Endodermal cell (in vitro differentiated cells): ENCODE measurements around the gene PLXNA2. TPM values are rescaled to one million over a fixed set of nuclear protein-coding genes. Genes with fewer than 3 reads are reported as not detected.
A peak's percentile ranks its signal among the peaks of the same experiment; 100 is the strongest.

Experiments
- DNase-seq: peaks from one replicate; pipeline ENCODE4 v3.0.0-alpha.2; 2017
- H3K27ac ChIP-seq: 2 replicates; pipeline ENCODE4 v1.5.1; 2013; ENCODE audit warnings: mild to moderate bottlenecking, low read depth, low read length, moderate library complexity
- H3K27me3 ChIP-seq: 2 replicates; pipeline ENCODE4 v1.6.1; 2013; ENCODE audit warnings: mild to moderate bottlenecking, low read length, moderate library complexity; ENCODE audit not compliant: insufficient read depth, control insufficient read depth, poor library complexity, severe bottlenecking
- H3K36me3 ChIP-seq: 2 replicates; pipeline ENCODE4 v1.7.0; 2013; ENCODE audit warnings: mild to moderate bottlenecking, low read length, moderate library complexity; ENCODE audit not compliant: control insufficient read depth, insufficient read depth
- H3K4me1 ChIP-seq: one replicate; pipeline ENCODE4 v1.7.0; 2013; ENCODE audit warnings: low read length; ENCODE audit not compliant: control insufficient read depth, insufficient read depth
- H3K4me3 ChIP-seq: 2 replicates; pipeline ENCODE4 v1.5.1; 2013; ENCODE audit warnings: mild to moderate bottlenecking, low read length, moderate library complexity
- H3K9ac ChIP-seq: 2 replicates; pipeline ENCODE4 v1.6.1; 2013; ENCODE audit warnings: mild to moderate bottlenecking, low read length, moderate library complexity; ENCODE audit not compliant: poor library complexity, severe bottlenecking; ENCODE audit errors: extremely low read depth
- H3K9me3 ChIP-seq: 2 replicates; pipeline ENCODE4 v1.6.1; 2013; ENCODE audit warnings: mild to moderate bottlenecking, low read length, moderate library complexity; ENCODE audit not compliant: control insufficient read depth
- H3K27ac Mint-ChIP-seq: 2 replicates; pipeline ENCODE4 v1.8.0; 2020; ENCODE audit warnings: mixed read lengths
- H3K27me3 Mint-ChIP-seq: 2 replicates; pipeline ENCODE4 v1.8.0; 2021; ENCODE audit warnings: mild to moderate bottlenecking, mixed read lengths; ENCODE audit not compliant: insufficient read depth
- H3K36me3 Mint-ChIP-seq: 2 replicates; pipeline ENCODE4 v1.8.0; 2020; ENCODE audit warnings: low read depth, mixed read lengths
- H3K4me1 Mint-ChIP-seq: 2 replicates; pipeline ENCODE4 v1.8.0; 2020; ENCODE audit warnings: mixed read lengths
- H3K4me3 Mint-ChIP-seq: 2 replicates; pipeline ENCODE4 v1.8.0; 2020; ENCODE audit warnings: mild to moderate bottlenecking, moderate library complexity, mixed read lengths
- H3K9me3 Mint-ChIP-seq: 2 replicates; pipeline ENCODE4 v1.8.0; 2020; ENCODE audit warnings: mild to moderate bottlenecking, mixed read lengths
- CTCF ChIP-seq: fragments of 200-600 bp; sonication (generic); conservative IDR thresholded peaks from 2 replicates; pipeline ENCODE4 v1.5.0; 2021; ENCODE audit warnings: antibody characterized with exemption, mild to moderate bottlenecking
- WGBS, 2 experiments: methylation state at CpG; one replicate each; pipeline versions ENCODE4 v1.1.5 to v1.1.7; 2013; ENCODE audit warnings: missing lambda C conversion rate in 2 of 2, mixed read lengths in 1 of 2; ENCODE audit not compliant: insufficient coverage in 1 of 2, insufficient read length in 1 of 2; 5-methylcytosine and 5-hydroxymethylcytosine counted together
- total RNA-seq, 2 donors: library from RNA; stranded (reverse); fragmentation: NEBNext Ultra II Directional in 1 of 2; extraction: Animal tissue kit (Norgen Biotek cat#: 25700) in 1 of 2; gene quantifications; 2 replicates in 1 of 2; 3 replicates in 1 of 2; pipeline ENCODE4 v1.2.1, GENCODE V29; 2021

The PLXNA2 gene
- total RNA-seq, 2 donors from 2014 or later = 61.2 to 86.1 TPM

DNA sequence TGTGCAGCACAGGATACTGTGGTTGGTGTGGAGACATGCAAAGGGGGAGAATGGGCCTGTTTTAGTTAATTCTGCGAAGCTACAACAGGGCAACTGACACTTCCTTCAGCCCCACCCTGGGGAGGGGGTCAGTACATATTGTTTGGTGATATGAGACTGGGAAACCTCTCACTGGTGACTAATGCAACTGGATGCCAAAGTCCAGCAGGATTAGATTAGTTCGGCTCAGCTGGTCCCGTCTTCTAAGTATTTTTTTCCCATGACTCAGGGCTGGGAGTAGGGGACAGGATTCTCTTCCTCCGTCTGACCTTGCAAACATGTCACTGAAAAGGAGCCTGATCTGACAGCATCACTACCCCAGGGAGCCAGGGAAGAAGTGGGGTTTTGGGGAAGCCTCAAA lies 43.0 kb downstream of the PLXNA2 start:
- H3K9me3 Mint-ChIP-seq = no peaks in the 10 kb centered on the region
- H3K27ac Mint-ChIP-seq = no peak overlapping the region
- DNase-seq = no peak
- TF ChIP-seq CTCF = no peak
- H3K4me1 Mint-ChIP-seq = peaks cover 11% of the 10 kb centered on the region
- no peak overlapping the region for H3K4me3 Mint-ChIP-seq
- H3K36me3 ChIP-seq = peaks cover 95% of the 10 kb centered on the region
- H3K36me3 Mint-ChIP-seq = peaks cover 50% of the 10 kb centered on the region
- WGBS, 2 experiments = 33 to 89% methylated on average over 1 to 4 of the region's 4 CpGs
- no peak overlapping the region for H3K9ac ChIP-seq
- H3K27me3 Mint-ChIP-seq = no peaks in the 10 kb centered on the region
- H3K27ac ChIP-seq = peak overlapping the region; percentile 12
- H3K4me3 ChIP-seq = no peak overlapping the region
- H3K27me3 ChIP-seq = no peaks in the 10 kb centered on the region
- H3K4me1 ChIP-seq = peaks cover 4% of the 10 kb centered on the region
- no peaks in the 10 kb centered on the region for H3K9me3 ChIP-seq

- no peak overlapping the region for H3K9ac ChIP-seq
- H3K27ac ChIP-seq = no peak overlapping the region
- whole genome bisulfite sequencing, 2 experiments = 86 to 94% methylated on average over 1 to 2 of the region's 2 CpGs
- H3K4me1 ChIP-seq = peaks cover 4% of the 10 kb centered on the region
- no peaks in the 10 kb centered on the region for H3K27me3 ChIP-seq
- TF ChIP-seq CTCF = no peak
- no peak for DNase-seq
- H3K9me3 ChIP-seq = no peaks in the 10 kb centered on the region
- Mint-ChIP-seq H3K9me3 (no peaks in the 10 kb centered on the region), H3K27ac (no peak overlapping the region), H3K4me1 (peaks cover 11% of the 10 kb centered on the region), H3K4me3 (no peak overlapping the region), H3K36me3 (peaks cover 50% of the 10 kb centered on the region), H3K27me3 (no peaks in the 10 kb centered on the region)
- H3K36me3 ChIP-seq = peaks cover 95% of the 10 kb centered on the region
- H3K4me3 ChIP-seq = no peak overlapping the region
These were observed 44.1 kb downstream of the PLXNA2 start for GRCh38 chr1:208200116-208200515.

DNA sequence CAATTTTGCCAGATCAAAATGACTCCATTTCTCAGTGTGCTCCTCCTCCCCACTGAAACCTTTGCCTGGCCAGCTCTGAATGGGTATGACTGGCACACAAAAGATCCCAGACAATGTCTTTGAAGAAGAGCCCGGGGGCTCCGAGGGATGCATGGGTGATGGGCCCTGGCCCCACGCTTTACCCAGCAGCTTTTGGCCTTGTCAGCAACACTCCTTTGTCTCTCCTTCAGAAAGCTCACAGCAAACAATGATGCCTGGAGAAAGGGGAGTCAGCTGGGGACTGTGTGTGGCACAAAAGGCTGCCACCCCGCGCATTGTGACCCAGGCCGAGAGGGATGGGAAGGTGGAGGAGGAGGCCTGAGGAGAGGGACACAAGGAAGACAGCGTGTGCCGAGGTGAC lies 45.9 kb downstream of the PLXNA2 start:
- peaks cover 94% of the 10 kb centered on the region for H3K36me3 ChIP-seq
- H3K27ac ChIP-seq = peak overlapping the region; percentile 86
- H3K4me1 Mint-ChIP-seq = peaks cover 7% of the 10 kb centered on the region
- no peaks in the 10 kb centered on the region for H3K9me3 Mint-ChIP-seq
- H3K4me1 ChIP-seq = no peaks in the 10 kb centered on the region
- H3K27ac Mint-ChIP-seq = no peak overlapping the region
- no peaks in the 10 kb centered on the region for H3K27me3 Mint-ChIP-seq
- H3K27me3 ChIP-seq = no peaks in the 10 kb centered on the region
- WGBS, 2 experiments = 46 to 88% methylated on average over 5 to 8 of the region's 8 CpGs
- no peak for DNase-seq
- TF ChIP-seq CTCF = no peak
- H3K9me3 ChIP-seq = no peaks in the 10 kb centered on the region
- H3K4me3 Mint-ChIP-seq = no peak overlapping the region
- H3K9ac ChIP-seq = no peak overlapping the region
- H3K36me3 Mint-ChIP-seq = peaks cover 57% of the 10 kb centered on the region
- no peak overlapping the region for H3K4me3 ChIP-seq
